ENCODE measurements around the gene TULP4. TPM values are rescaled to one million over a fixed set of nuclear protein-coding genes. Genes with fewer than 3 reads are reported as not detected.

The TULP4 gene
- total RNA-seq, 1 donor from 2014 or later: 104 TPM

DNA sequence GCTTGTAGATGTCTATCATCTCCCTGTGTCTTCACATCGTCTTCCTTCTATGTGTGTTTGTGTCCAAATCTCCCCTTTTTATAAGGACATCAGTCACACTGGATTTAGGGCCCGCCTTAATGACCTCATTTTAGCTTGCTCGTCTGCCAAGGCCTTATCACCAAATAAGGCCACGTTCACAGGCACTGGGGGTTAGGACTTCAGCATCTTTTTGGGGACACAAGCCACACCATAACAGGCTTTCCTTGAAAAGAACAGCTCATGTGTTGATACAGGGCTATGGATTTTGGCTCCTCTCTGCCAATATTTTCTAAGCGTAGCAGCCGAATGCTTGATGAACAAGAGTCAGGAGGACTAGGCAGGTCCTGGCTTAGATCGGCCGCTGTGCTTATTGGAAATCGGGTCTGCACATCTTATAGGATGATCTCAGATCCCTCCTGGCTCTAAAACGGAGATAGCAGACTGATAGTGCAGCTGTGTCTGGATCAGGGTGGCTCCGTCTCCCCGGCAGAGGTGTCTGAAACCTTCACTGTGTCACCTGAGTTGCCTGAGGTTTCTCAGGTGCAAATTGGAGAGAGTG lies 231.4 kb downstream of the TULP4 start:
- no peaks in the 10 kb centered on the region for H3K9me3 ChIP-seq
- H3K4me1 ChIP-seq: no peaks in the 10 kb centered on the region
- H3K4me3 ChIP-seq: no peak overlapping the region
- no peak overlapping the region for H3K27ac ChIP-seq
- DNase-seq (no peak), ATAC-seq (no peak)
- no peaks in the 10 kb centered on the region for H3K27me3 ChIP-seq (ENCODE audit: low read depth)
- TF ChIP-seq, protein P1, sequence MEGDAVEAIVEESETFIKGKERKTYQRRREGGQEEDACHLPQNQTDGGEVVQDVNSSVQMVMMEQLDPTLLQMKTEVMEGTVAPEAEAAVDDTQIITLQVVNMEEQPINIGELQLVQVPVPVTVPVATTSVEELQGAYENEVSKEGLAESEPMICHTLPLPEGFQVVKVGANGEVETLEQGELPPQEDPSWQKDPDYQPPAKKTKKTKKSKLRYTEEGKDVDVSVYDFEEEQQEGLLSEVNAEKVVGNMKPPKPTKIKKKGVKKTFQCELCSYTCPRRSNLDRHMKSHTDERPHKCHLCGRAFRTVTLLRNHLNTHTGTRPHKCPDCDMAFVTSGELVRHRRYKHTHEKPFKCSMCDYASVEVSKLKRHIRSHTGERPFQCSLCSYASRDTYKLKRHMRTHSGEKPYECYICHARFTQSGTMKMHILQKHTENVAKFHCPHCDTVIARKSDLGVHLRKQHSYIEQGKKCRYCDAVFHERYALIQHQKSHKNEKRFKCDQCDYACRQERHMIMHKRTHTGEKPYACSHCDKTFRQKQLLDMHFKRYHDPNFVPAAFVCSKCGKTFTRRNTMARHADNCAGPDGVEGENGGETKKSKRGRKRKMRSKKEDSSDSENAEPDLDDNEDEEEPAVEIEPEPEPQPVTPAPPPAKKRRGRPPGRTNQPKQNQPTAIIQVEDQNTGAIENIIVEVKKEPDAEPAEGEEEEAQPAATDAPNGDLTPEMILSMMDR (IDR thresholded peaks at IDR 0.05): no peak
- no peaks in the 10 kb centered on the region for H3K36me3 ChIP-seq
- intact Hi-C loops (cut with DNase I): no loop called here

- DNase-seq (no peak), ATAC-seq (no peak)
- Histone ChIP-seq H3K27me3 (ENCODE audit: low read depth) (no peaks in the 10 kb centered on the region), H3K4me1 (no peaks in the 10 kb centered on the region), H3K9me3 (no peaks in the 10 kb centered on the region), H3K36me3 (no peaks in the 10 kb centered on the region), H3K4me3 (no peak overlapping the region), H3K27ac (no peak overlapping the region)
- intact Hi-C loops (cut with DNase I): no loop called here
- TF ChIP-seq, protein P1 (IDR thresholded peaks at IDR 0.05): no peak
These were observed 232.2 kb downstream of the TULP4 start for GRCh38 chr6:158544428-158544827.

DNA sequence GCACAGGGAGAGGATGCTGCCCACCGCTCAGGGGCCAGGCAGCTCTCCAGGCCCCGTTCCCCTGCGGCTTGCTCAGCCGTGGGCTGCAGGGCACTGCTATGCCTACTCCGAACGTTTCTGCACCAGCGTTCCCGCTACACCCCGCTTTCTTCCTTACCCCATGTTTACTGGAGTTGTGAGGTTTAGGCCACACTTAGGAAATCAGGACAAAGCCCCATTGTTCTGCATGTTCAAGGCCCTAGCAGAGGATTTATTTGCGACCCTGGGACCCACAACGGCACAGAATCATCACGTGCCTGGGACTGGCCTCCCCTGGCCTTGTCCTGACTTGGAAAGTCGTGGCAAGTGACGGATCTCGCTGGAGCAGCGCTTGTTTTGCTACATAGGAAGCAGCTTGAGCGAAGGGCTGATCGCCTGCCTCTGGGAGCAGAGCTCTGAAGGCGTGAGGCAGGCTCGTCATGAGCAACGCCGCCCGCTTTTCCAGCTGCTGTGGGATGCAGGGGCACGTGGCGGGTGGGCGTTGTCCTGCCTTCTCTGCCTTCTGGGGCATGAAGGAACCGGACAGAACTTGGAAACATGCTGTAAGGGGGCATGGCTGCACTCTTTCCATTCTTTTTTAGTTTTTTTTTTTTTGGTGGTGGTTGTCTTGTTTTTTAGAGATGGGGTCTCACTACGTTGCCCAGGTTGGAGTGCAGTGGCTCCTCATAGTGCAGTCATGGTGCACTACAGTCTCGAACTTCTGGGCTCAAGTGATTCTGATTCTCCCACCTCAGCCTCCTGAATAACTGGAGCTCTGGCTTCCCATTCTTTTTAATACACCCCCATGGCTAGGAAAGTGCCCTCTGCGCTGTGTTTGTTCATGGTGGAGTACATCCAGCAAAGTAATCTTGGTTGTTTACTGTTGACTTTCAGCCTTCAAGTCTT lies 233.0 kb downstream of the TULP4 start:
- ATAC-seq: no peak
- Histone ChIP-seq H3K9me3 (no peaks in the 10 kb centered on the region), H3K27ac (no peak overlapping the region), H3K36me3 (no peaks in the 10 kb centered on the region), H3K4me1 (no peaks in the 10 kb centered on the region), H3K4me3 (no peak overlapping the region), H3K27me3 (ENCODE audit: low read depth) (no peaks in the 10 kb centered on the region)
- no peak for DNase-seq
- intact Hi-C loops (cut with DNase I): no loop called here
- TF ChIP-seq, protein P1 (IDR thresholded peaks at IDR 0.05): no peak

- ATAC-seq (no peak), DNase-seq (no peak)
- Histone ChIP-seq H3K36me3 (no peaks in the 10 kb centered on the region), H3K4me3 (no peak overlapping the region), H3K27me3 (ENCODE audit: low read depth) (no peaks in the 10 kb centered on the region), H3K9me3 (no peaks in the 10 kb centered on the region), H3K4me1 (no peaks in the 10 kb centered on the region), H3K27ac (no peak overlapping the region)
- TF ChIP-seq, protein P1 (IDR thresholded peaks at IDR 0.05): no peak
- intact Hi-C loops (cut with DNase I): no loop called here
These were observed 236.3 kb downstream of the TULP4 start for GRCh38 chr6:158548418-158549161.

DNA sequence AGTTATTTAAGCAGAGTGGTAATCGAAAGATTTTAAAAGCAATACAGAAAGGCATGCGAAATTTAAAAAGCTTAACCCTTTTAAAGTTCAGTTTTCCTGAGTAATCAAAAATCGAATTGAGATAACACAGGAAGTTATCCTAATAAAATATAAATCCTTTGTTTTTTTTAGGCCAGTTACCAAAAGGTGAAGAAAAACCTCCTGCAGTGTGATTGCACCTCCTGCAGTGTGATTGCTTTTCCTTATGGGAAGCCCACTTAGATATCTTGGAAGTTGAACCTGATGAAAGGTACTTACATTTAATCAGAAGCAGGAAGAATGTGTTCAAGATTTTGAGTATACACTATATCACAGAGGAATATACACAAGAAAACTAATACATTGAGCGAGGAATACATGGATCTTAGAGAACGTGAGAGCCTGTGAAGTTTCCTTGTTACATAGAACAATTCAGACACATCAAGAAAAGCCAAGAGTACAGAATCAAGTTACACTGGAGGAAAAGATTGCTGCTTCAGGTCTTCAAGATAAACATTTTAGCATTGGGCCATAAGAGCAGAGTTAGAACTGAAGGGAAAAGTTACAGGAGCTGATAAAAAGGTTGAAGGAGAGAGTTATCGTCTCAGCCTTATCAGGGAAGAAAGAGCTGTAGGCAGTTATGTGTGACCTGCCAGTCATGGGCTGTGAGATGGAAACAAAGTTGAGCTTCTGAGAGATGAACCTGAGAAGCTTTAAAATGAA lies 240.0 kb downstream of the TULP4 start:
- intact Hi-C loops (cut with DNase I): no loop called here
- DNase-seq (no peak), ATAC-seq (no peak)
- no peak overlapping the region for H3K4me3 ChIP-seq
- H3K9me3 ChIP-seq: no peaks in the 10 kb centered on the region
- TF ChIP-seq, protein P1 (IDR thresholded peaks at IDR 0.05): no peak
- H3K36me3 ChIP-seq: no peaks in the 10 kb centered on the region
- no peaks in the 10 kb centered on the region for H3K4me1 ChIP-seq
- no peaks in the 10 kb centered on the region for H3K27me3 ChIP-seq (ENCODE audit: low read depth)
- no peak overlapping the region for H3K27ac ChIP-seq
